NCI-H2107 (cell line): ENCODE data around the gene PKM.
A peak's percentile ranks its signal among the peaks of the same experiment; 100 is the strongest.

Experiments used
- DNase-seq: peaks from one replicate; lab custom pipeline; 2025; lab: John Stamatoyannopoulos, UW

The PKM gene

GRCh38 chr15:72155635-72156616 lies 75.1 kb downstream of the PKM start:
- DNase-seq = peak; percentile 13

GRCh38 chr15:72155003-72155621 lies 75.9 kb downstream of the PKM start:
- DNase-seq = peak; percentile 66

GRCh38 chr15:72154316-72154715 lies 76.7 kb downstream of the PKM start:
- DNase-seq = no peak

- DNase-seq = no peak
Measured at GRCh38 chr15:72153269-72154000, 77.6 kb downstream of the PKM start.
